ENCODE measurements around the gene MSX1.

The MSX1 gene

GRCh38 chr4:4841156-4841555 is 18.3 kb upstream of the MSX1 start:
- DNase-seq (ENCODE audit: low spot score), result no peak

DNA sequence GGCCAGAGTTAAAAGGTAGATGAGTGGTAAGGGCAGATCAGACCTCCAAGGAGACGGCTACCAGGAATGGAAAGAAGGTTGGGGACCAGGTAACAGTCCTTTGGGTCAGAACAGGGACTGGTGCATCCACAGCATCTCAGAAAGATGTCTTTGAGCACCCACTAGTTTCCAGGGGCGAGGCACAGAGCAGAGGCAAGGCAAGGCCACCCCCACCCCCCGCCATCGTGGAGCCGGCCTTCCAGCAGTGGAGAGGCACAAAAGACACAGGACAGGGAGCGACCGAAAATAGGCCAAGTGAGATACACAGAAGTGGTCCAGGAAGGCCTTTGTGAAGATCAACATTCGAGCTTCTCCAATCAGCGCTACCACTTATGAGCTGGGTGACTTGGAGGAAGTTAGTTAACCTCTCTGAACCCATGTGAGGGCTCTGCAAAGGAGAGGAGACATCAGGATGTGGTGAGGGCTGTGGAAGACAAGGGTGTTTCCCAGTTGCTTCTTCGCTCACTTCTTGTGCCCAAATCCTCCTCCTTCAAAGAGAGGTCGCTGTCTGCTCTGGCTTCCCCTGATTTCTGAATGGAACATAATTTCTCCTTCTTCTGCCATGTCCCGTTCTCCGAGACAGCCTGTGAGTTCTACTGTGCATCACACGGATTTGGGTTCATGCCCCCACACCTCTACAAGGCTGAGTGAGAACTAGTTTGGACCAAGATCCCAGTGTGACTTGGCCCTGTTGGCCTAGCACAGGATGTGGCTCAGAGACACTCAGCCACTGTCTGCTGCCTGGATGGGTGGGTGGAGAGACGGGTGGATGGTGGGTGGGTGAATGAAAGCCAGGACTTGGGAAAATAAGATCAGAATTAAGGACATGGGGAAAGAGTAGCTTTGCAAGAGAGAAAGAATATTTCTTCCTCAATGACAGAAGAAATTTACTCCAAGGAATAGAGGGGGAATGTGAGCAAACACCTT is 16.7 kb upstream of the MSX1 start:
- no peak for DNase-seq (ENCODE audit: low spot score)

DNA sequence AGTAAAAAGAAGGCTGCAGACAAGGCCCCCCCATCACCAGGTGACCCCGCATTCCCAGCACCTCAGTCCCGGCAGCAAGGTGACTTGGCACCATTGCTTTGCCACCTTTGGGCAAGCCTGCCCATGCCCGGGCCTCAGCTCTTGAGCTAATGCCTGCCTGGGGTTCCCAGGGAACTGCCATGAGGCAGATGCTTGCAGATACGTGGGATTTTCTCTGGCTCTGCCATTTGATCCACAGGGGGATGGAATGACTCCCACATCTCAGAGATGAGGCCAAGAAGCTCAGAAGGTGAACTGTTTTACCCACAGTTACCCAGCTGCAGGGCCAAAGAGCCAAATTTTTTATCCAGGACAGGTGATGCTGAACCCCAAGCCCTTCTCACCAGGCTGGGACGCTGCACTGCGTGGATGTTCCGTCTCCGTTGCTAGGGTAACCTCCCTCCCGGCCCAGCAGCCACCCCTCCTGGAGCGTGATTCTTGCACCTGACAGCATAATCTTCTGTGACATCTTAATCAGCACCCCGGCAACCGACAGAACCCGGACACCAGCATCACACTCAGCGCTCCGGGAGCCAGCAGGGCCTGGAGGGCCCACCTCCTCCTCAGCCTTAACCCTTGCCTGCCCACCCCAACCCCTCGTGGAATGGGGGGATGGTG is 15.7 kb upstream of the MSX1 start:
- no peak for DNase-seq (ENCODE audit: low spot score)

- DNase-seq (ENCODE audit: low spot score), result no peak
Observed at GRCh38 chr4:4845027-4845426, 14.4 kb upstream of the MSX1 start.

DNA sequence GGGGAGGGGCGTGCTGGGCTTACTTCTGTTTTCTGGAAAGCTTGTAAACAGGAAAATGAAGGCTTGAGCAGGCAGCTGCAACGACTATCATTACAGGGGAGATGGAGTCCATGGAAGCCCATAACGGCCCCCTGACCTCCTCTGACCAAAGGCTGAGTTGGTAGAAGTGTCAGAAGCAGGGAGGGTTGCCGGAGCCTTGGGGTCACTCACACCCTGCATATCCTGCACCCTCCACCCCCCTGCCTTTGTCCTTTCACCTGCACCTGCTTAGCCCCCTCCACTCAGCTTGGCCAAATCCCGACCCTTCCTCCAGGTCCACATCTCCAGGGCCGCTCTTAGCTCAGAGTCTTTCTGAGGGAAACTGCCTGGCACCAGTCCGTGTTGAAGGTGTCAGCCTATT is 12.5 kb upstream of the MSX1 start:
- DNase-seq (ENCODE audit: low spot score), result no peak

DNA sequence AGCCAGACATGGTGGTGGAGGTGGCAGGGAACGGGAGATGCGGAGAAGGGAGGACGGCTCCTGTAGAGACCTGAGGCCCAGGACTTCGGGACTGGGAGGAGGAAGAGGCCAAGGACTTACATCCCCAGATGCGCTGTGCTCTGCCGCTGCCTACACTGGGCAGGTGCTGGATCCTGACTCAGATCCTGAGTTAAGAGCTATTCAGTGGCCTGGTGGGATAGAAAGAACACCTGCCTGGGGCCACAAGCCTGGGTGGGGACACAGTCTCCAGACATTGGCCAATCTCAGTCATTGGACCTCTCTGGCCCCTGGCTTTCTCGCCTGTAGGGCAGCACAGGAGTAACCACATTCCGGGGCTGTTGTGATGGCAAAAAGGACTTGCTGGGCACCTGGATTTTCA is 10.9 kb upstream of the MSX1 start:
- no peak for DNase-seq (ENCODE audit: low spot score)

GRCh38 chr4:4849106-4849505 is 10.4 kb upstream of the MSX1 start:
- DNase-seq (ENCODE audit: low spot score), result no peak

DNA sequence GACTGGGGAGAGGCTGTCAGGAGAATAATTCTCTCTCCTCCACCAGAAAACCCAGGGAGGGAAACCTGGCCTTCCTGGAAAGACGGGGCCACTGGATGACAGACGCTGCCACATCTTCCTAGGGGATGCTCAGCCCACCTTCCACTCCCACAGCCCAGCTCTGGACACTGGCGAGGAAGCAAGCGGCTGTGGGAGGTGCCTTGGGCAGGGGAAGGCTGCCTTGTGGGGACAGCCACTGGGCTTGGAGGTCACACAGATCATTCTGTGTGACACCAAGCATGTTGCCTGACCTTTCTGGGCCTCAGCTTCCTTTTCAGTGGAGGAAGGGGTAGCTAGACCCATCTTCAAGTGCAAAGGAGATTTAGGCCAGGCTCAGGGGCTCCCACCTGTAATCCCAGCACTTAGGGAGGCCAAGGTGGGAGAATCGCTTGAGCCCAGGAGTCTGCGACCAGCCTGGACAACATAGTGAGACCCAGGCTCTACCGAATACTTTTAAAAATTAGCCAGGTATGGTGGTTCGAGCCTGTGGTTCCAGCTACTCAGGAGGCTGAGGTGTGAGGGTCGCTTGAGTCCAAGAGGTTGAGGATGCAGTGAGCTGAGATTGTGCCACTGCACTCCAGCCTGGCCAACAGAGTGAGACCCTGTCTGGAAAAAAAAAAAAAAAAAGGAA is 9.8 kb upstream of the MSX1 start:
- no peak for DNase-seq (ENCODE audit: low spot score)

DNA sequence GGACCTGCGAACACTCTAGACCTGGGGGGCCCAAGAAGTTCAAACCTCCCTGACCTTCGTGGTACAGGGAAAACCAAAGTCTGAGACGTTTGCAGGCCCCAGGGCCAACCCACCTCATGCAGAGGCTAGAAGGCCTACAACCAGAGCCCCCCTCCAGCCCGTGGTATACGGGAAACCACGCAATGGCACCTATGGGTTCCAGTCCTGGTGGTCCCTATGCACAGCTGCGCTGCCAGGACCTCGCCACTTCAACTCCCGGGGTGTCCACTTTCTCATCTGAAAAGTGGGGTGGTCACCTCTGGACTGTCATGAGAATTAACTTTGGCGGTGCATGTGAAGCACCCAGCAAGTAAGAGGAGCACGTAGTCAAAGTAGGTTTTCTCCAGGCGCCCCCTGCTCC is 8.4 kb upstream of the MSX1 start:
- no peak for DNase-seq (ENCODE audit: low spot score)

DNA sequence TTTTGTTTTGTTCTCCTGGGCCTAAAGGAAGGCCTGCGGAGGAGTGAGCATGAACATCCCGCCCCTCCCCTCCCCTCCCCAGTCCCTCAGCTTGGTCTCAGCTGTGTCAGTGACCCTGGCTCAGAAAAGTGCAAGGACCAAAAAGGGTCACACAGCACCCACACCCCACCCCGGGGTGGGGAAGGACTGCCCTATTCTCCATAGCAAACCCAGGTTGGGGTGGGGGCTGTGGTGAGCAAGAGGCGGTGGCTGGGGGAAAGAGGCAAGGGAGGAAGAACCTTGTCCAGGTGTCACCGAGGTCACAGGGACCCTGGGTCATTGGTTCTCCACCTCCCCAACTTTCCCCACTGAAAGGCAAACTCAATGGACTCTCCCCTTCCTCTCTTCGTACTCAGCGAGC is 7.6 kb upstream of the MSX1 start:
- no peak for DNase-seq (ENCODE audit: low spot score)

- peak; percentile 62 for DNase-seq (ENCODE audit: low spot score)
Observed at GRCh38 chr4:4852591-4853362, 6.7 kb upstream of the MSX1 start.

DNA sequence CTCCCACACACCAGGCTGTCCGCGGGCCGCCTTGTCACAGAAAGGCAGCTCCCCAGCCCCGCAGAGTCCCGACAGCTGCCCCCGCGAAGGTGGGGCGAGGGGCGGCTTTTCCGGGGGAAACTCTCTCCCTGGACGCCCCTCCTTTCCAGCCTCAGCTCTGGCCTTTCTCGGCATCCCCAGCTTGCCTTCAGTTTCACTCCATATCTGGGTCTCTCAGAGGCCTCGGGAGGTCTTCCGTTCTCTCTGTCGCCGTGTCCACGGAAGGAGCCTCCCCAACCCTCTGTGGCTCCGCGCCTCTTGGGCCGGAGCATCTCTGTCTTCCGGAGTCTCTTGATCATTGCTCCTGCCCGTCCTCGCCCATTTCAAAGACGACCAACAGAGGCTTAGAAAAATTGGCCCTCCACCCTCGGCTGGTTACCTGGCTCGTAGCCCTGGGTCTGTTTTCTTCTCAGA is 6.1 kb upstream of the MSX1 start:
- no peak for DNase-seq (ENCODE audit: low spot score)

DNA sequence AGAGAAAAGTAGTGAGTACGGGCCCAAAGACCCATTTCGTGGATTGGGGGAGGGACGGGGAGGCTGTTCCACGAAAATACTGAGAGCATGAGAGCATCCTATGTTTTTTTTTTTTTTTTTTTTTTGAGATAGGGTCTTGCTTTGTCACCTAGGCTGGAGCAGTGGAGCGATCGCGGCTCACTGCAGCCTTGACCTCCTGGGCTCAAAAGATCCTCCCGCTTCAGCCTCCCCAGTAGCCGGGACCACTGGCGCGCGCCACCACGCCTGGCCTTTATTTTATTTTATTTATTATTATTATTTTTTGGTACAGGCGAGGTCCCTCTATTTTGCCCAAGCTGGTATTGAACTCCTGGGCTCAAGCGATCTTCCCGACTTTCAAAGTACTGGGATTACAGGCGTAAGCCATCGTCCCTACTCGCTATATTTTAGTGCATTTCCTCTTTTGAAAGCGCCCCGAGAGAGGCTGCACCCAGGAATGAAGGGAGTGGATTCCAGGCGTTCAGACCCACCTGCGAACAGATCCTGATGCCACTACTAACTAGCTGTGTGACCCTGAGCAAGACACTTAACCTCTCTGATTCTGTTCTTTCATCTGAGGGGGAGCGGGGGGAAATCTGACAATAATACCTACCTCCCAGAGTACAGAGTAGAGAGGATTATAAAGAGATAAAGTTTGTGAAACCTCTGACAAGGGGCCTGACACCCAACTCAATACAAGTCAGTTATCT is 5.4 kb upstream of the MSX1 start:
- DNase-seq (ENCODE audit: low spot score), result no peak

DNA sequence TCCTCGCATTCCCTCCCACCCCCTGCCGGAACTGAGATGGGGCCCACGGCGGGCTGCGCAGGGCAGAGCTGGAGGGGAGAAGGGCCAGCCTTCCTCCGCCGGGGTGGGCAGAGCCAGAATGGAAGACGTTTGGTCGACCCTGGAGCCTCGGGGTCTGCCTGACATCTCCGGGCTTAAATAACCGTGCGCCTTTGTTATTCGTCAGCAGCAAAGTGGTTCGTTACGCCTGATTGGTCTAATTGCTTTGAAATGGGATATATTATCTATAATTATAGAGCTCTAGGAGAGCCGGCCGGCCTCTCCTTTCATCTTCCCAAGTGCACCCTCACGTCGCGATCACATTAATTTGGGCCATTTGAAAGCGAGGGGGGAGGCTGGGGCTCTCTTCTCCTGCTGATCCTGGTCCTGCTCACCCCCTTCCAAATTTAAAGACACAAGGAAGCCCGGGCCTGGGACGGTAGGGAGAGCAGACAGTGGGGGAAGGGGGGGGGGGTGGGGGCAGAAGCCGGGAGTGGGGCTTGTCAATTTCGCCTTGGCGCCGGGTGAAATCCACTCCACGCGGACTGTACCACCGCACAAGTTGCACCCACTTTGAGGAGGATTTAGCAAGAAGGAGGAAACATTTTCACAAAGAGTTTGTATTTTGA is 4.7 kb upstream of the MSX1 start:
- no peak for DNase-seq (ENCODE audit: low spot score)

DNA sequence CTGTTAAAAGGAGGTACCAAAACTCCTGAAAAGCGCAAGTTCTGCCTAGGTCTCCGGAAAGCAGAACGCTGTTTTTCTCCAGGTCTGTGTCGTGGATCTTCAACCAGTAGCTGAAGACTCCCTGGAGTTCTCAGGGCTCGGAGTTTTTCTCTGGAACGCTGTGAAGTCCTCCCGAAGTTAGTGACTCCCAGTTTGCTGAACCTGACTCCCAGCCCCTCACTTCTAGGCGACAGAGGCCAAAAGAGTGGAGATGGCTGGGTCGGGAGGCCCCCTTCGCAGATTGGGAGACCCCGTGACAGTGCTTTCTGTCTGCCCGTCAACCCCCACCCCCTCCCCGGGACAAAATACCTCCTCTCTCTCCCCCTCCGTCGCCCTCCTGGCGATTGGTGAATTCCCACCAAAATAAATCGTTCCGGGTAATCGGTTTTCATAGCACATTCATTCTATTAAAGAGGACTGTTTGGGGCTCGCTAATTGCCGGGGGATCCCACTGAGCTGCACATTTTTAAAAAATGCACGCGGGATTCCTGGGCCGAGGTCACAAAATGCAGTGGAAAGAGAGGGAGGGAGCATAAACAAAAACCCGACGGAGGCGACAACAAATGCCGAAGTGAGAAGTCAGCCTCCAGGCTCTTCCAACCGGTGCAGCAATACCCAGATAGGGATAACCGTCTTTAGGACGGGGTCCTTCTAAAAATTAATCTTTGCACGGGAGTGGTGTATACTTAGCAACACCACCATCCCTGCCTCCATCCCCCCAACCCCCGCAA is 4.0 kb upstream of the MSX1 start:
- DNase-seq (ENCODE audit: low spot score), result no peak

DNA sequence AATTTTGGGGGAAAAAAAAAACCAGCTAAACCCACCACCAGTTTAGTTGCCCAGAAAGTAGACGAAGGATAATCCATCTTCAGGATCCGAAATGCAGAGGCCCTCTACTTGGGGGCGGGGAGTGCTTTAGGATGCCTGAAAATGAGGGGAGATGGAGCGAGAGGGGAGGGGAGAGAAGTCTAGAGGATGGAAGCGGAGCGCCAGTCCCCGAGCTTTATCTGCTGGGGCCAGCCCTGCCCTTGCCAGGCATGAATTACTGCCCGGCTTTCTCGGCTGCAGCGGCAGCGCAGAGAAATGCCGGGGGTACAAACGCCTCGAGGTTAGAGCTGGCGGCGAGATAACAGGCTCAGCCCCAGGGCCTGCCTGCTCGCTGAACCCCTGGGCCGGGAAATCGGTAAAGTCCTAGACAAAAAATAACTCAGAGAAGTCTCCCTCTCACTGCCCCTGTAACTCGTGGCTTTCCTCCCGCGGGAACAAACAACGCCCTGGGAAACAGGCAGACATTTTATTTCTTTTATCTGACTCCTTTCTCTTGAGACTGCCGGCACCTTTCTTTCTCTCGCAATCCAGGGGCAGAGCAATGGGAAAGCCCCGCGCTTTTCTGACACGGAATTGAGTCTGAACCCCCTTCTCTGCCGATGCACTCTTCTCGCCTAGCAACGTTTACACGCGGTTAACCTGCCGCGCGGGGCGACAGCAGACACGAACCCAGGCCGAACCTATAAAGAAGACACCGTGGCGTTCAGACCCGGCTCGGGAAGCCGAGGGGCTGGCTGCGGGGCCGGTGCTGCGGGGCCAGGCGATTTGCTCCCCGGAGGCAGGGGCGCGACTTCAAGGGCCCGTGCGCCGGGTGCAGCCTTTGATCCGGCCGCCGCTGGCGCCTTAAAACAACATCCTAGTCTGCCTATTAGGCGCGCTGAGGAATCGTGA is 3.1 kb upstream of the MSX1 start:
- no peak for DNase-seq (ENCODE audit: low spot score)

GRCh38 chr4:4857001-4857808 is 2.3 kb upstream of the MSX1 start:
- DNase-seq (ENCODE audit: low spot score), result no peak
